ENCODE data around the gene C2orf76.
A peak's percentile ranks its signal among the peaks of the same experiment; 100 is the strongest.

DNA sequence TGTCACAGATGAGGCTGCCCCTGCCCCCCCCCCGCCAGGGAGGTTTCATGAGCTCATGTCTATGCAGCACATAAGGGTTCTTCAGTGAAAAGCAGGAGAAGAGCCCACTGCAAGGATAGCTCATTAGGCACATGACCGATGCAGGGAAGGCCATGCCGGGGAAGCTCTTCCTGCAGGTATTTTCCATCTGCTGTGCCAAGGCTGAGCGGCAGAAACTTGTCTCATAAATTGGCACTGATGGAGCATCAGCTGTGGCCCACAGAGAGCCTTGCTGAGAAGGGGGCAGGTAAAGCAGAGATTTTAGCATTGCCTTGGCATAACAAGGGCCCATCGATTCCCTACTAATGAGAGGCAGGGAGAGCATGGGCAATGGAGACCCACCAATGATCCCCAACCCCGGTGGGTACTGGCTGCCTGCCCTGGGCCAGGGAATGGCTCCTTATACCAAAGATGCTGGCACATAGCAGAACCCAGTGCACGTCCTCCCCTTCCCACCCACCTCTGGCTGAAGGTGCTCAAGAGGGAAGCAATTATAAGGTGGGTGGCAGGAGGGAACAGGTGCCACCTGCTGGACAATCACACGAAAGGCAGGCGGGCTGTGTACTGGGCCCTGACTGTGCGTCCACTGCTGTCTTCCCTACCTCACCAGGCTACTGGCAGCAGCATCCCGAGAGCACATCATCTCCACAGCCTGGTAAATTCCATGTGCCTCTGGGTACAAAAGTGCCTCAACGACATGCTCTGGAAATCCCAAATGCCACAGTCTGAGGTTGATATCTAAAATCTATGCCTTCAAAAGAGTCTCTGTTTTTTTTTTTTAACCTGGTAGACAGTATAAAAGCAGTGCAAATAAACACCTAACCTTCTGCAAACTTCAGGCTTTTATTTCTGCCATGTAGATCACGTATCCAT lies 101.6 kb downstream of the C2orf76 start:
- TF ChIP-seq, protein P1, sequence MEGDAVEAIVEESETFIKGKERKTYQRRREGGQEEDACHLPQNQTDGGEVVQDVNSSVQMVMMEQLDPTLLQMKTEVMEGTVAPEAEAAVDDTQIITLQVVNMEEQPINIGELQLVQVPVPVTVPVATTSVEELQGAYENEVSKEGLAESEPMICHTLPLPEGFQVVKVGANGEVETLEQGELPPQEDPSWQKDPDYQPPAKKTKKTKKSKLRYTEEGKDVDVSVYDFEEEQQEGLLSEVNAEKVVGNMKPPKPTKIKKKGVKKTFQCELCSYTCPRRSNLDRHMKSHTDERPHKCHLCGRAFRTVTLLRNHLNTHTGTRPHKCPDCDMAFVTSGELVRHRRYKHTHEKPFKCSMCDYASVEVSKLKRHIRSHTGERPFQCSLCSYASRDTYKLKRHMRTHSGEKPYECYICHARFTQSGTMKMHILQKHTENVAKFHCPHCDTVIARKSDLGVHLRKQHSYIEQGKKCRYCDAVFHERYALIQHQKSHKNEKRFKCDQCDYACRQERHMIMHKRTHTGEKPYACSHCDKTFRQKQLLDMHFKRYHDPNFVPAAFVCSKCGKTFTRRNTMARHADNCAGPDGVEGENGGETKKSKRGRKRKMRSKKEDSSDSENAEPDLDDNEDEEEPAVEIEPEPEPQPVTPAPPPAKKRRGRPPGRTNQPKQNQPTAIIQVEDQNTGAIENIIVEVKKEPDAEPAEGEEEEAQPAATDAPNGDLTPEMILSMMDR (IDR thresholded peaks at IDR 0.05), result peak; percentile 84
- TF ChIP-seq, protein P2, sequence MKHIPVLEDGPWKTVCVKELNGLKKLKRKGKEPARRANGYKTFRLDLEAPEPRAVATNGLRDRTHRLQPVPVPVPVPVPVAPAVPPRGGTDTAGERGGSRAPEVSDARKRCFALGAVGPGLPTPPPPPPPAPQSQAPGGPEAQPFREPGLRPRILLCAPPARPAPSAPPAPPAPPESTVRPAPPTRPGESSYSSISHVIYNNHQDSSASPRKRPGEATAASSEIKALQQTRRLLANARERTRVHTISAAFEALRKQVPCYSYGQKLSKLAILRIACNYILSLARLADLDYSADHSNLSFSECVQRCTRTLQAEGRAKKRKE (CRISPR knock-in tag; IDR thresholded peaks at IDR 0.05; ENCODE audit: low read depth), result no peak
- TF ChIP-seq RNF2 (IDR thresholded peaks at IDR 0.05; ENCODE audit: borderline replicate concordance, low read depth), result no peak

All from A549 (cell line).